B cell (primary cell): ENCODE measurements around the gene IL18R1. TPM values are rescaled to one million over a fixed set of nuclear protein-coding genes. Genes with fewer than 3 reads are reported as not detected.

Source experiments
- ATAC-seq: fragments of 200-7000 bp; cut with Tn5 transposase; one replicate; pipeline ENCODE4 v1.10.0; 2021; ENCODE audit warnings: low read depth, mild to moderate bottlenecking, moderate number of reproducible peaks, moderate library complexity
- CTCF ChIA-PET: fragments of 350-600 bp; sonication (Branson Sonifier 250); formaldehyde crosslinking; loops from one replicate; lab custom pipeline; 2021; ENCODE audit warnings: antibody characterized with exemption, inconsistent platforms; lab: Charles Lee
- POLR2A ChIA-PET: fragments of 350-600 bp; sonication (Branson Sonifier 250); formaldehyde crosslinking; loops from one replicate; lab custom pipeline; 2021; ENCODE audit warnings: antibody characterized with exemption; lab: Charles Lee
- DNase-seq: peaks from one replicate; pipeline ENCODE4 v3.0.0; 2013
- H2AFZ ChIP-seq: 2 replicates; pipeline ENCODE4 v1.6.1; 2012; ENCODE audit warnings: mild to moderate bottlenecking, low read depth, low read length; ENCODE audit not compliant: insufficient read depth, poor library complexity, severe bottlenecking
- H3K27ac ChIP-seq, 2 donors: 1 replicate in 1 of 2; 2 replicates in 1 of 2; pipeline ENCODE4 v1.5.1; 2012 to 2013; ENCODE audit warnings: low read length in 2 of 2, mild to moderate bottlenecking in 2 of 2, moderate library complexity in 1 of 2
- H3K27me3 ChIP-seq, 4 experiments: fragments of 200-600 bp in 1 of 4; sonication (generic) in 1 of 4; replicated peaks in 1 of 4; 1 replicate in 2 of 4; 2 replicates in 2 of 4; pipeline versions ENCODE4 v1.6.1 to v1.7.0; 2013 to 2016; ENCODE audit warnings: low read length in 3 of 4, mild to moderate bottlenecking in 2 of 4, mixed read lengths in 1 of 4, moderate library complexity in 1 of 4; ENCODE audit not compliant: insufficient read depth in 4 of 4, control insufficient read depth in 3 of 4; ENCODE audit errors: control extremely low read depth in 1 of 4
- H3K36me3 ChIP-seq, 2 experiments: replicated peaks in 1 of 2; 1 replicate in 1 of 2; 2 replicates in 1 of 2; pipeline versions ENCODE4 v1.6.1 to v1.7.1; 2013; ENCODE audit warnings: low read length in 1 of 2; ENCODE audit not compliant: insufficient read depth in 2 of 2, control insufficient read depth in 1 of 2; ENCODE audit errors: control extremely low read depth in 1 of 2, extremely low read depth in 1 of 2
- H3K4me1 ChIP-seq, 2 donors: fragments of 200-600 bp in 1 of 2; sonication (generic) in 1 of 2; 1 replicate in 1 of 2; 2 replicates in 1 of 2; pipeline versions ENCODE4 v1.5.1 to v1.6.1; 2013 to 2017; ENCODE audit warnings: low read length in 2 of 2; ENCODE audit not compliant: control insufficient read depth in 2 of 2, insufficient read depth in 2 of 2
- H3K4me2 ChIP-seq: replicated peaks from 2 replicates; pipeline ENCODE3; 2012; ENCODE audit warnings: mild to moderate bottlenecking, low read depth, low read length; ENCODE audit not compliant: poor library complexity, severe bottlenecking
- H3K4me3 ChIP-seq, 5 experiments: fragments of 200-600 bp in 1 of 5; sonication (generic) in 1 of 5; 1 replicate in 3 of 5; 2 replicates in 2 of 5; pipeline versions ENCODE4 v1.5.1 to v1.7.0; 2011 to 2016; ENCODE audit warnings: low read length in 4 of 5, mild to moderate bottlenecking in 4 of 5, low read depth in 2 of 5, control low read depth in 1 of 5, moderate library complexity in 1 of 5; ENCODE audit not compliant: insufficient read depth in 1 of 5; ENCODE audit errors: control extremely low read depth in 1 of 5, extremely low read depth in 1 of 5
- H3K79me2 ChIP-seq: fragments of 200-600 bp; sonication (generic); one replicate; pipeline ENCODE4 v1.6.0; 2016; ENCODE audit warnings: low read length; ENCODE audit not compliant: control insufficient read depth, insufficient read depth
- H3K9ac ChIP-seq: fragments of 200-600 bp; sonication (generic); 2 replicates; pipeline ENCODE4 v1.6.1; 2017; ENCODE audit warnings: mild to moderate bottlenecking, low read length, moderate library complexity
- H3K9me3 ChIP-seq, 3 donors: one replicate each; pipeline versions ENCODE4 v1.6.1 to v1.7.1; 2013; ENCODE audit warnings: low read length in 2 of 3; ENCODE audit not compliant: control insufficient read depth in 2 of 3, insufficient read depth in 1 of 3; ENCODE audit errors: control extremely low read depth in 1 of 3
- H4K20me1 ChIP-seq: 2 replicates; pipeline ENCODE4 v1.6.0; 2012; ENCODE audit warnings: mild to moderate bottlenecking, low read length; ENCODE audit not compliant: insufficient read depth, control insufficient read depth, poor library complexity, severe bottlenecking
- H3K27ac Mint-ChIP-seq: one replicate; pipeline ENCODE4 v1.8.0; 2021; ENCODE audit warnings: mixed read lengths
- H3K27me3 Mint-ChIP-seq: one replicate; pipeline ENCODE4 v1.8.0; 2021; ENCODE audit warnings: mixed read lengths
- H3K4me1 Mint-ChIP-seq: one replicate; pipeline ENCODE4 v1.8.0; 2021; ENCODE audit warnings: mixed read lengths
- H3K4me3 Mint-ChIP-seq: one replicate; pipeline ENCODE4 v1.8.0; 2021; ENCODE audit warnings: mixed read lengths
- H3K9me3 Mint-ChIP-seq: one replicate; pipeline ENCODE4 v1.8.0; 2022; ENCODE audit warnings: mixed read lengths; ENCODE audit not compliant: insufficient read depth
- CTCF ChIP-seq: fragments of 200-600 bp; IDR thresholded peaks from one replicate; pipeline ENCODE4 v1.8.0; 2022; ENCODE audit warnings: antibody characterized with exemption, mild to moderate bottlenecking
- EZH2 ChIP-seq: IDR thresholded peaks from 2 replicates; pipeline ENCODE4 v1.6.1; 2012; ENCODE audit warnings: borderline replicate concordance, low read depth, mild to moderate bottlenecking, moderate library complexity, low read length; ENCODE audit not compliant: insufficient read depth, poor library complexity, severe bottlenecking
- WGBS: methylation state at CpG from one replicate; pipeline ENCODE4 v1.1.5; 2013; ENCODE audit warnings: missing lambda C conversion rate; ENCODE audit not compliant: insufficient coverage; 5-methylcytosine and 5-hydroxymethylcytosine counted together
- intact Hi-C: fragments of 100-400 bp; cut with micrococcal nuclease; formaldehyde crosslinking; loops from one replicate; pipeline ENCODE4 v1.10.0; 2022
- polyA plus RNA-seq: library from polyadenylated mRNA; depleted of rRNA; stranded (reverse); fragments of >200 nt; gene quantifications from 2 replicates; pipeline ENCODE4 v1.2.3, GENCODE V29; 2012
- total RNA-seq, 2 donors: library from RNA; stranded (reverse); fragments of 120-200 nt in 1 of 2; gene quantifications; 1 replicate in 1 of 2; 2 replicates in 1 of 2; pipeline versions ENCODE4 v1.2.3 to v1.2.4, GENCODE V29; 2013 to 2022

IL18R1 gene
- total and polyA plus RNA-seq, 2 donors (not counting 1 experiment from before 2014, with no cell fraction given): 1.1 TPM

GRCh38 chr2:102365763-102366162 lies 10.2 kb downstream of the IL18R1 start:
- no peak overlapping the region for H3K4me2 ChIP-seq
- Mint-ChIP-seq H3K27me3 (no peaks in the 10 kb centered on the region), H3K4me3 (no peak overlapping the region), H3K9me3 (peaks cover 12% of the 10 kb centered on the region), H3K4me1 (peaks cover 10% of the 10 kb centered on the region), H3K27ac (no peak overlapping the region)
- ChIA-PET CTCF (no interaction called here), POLR2A (no interaction called here)
- WGBS: 100% methylated on average over 1 of the region's 1 CpG
- ATAC-seq: no peak
- H3K27ac ChIP-seq: no peak overlapping the region
- no peak for DNase-seq
- no peak overlapping the region for H2AFZ ChIP-seq
- H3K4me1 ChIP-seq: peaks cover 0 to 8% of the 10 kb centered on the region in 2 donors
- no peak overlapping the region for H3K4me3 ChIP-seq
- intact Hi-C loops: no loop called here
- peaks cover 0 to 18% (median 10%) of the 10 kb centered on the region in 3 donors for H3K9me3 ChIP-seq
- H3K27me3 ChIP-seq: no peaks in the 10 kb centered on the region
- H4K20me1 ChIP-seq: no peaks in the 10 kb centered on the region
- H3K79me2 ChIP-seq: no peaks in the 10 kb centered on the region
- no peaks in the 10 kb centered on the region for H3K36me3 ChIP-seq
- no peak overlapping the region for H3K9ac ChIP-seq
- no peak for TF ChIP-seq EZH2
- no peak for TF ChIP-seq CTCF

GRCh38 chr2:102366406-102367112 lies 11.0 kb downstream of the IL18R1 start:
- ChIA-PET POLR2A (no interaction called here), CTCF (no interaction called here)
- Histone ChIP-seq H3K4me2 (peak overlapping the region; percentile 9), H3K27me3 (no peaks in the 10 kb centered on the region), H4K20me1 (no peaks in the 10 kb centered on the region), H3K79me2 (no peaks in the 10 kb centered on the region), H3K9me3 (peaks cover 0 to 18% (median 10%) of the 10 kb centered on the region in 3 donors), H3K4me1 (peaks cover 0 to 8% of the 10 kb centered on the region in 2 donors), H3K9ac (no peak overlapping the region), H3K27ac (no peak overlapping the region), H2AFZ (no peak overlapping the region), H3K36me3 (no peaks in the 10 kb centered on the region), H3K4me3 (no peak overlapping the region)
- 100% methylated on average over 1 of the region's 3 CpGs for WGBS
- Mint-ChIP-seq H3K27ac (no peak overlapping the region), H3K4me1 (peaks cover 10% of the 10 kb centered on the region), H3K27me3 (no peaks in the 10 kb centered on the region), H3K9me3 (peaks cover 12% of the 10 kb centered on the region), H3K4me3 (no peak overlapping the region)
- ATAC-seq (no peak), DNase-seq (no peak)
- TF ChIP-seq EZH2 (no peak), CTCF (no peak)
- intact Hi-C loops: no loop called here
